Stimulated activated CD4-positive, alpha-beta T cell treated with anti-CD3 and anti-CD28 coated beads, Interleukin-4, amount 100 ng/mL, for 4 hours (primary cell): ENCODE measurements around the gene GLB1L3.

Experiments used
- DNase-seq, 2 experiments: peaks; one replicate each; pipeline ENCODE4 v3.0.0-alpha.2; 2020

GLB1L3 gene

GRCh38 chr11:134345237-134345550 is 69.0 kb downstream of the GLB1L3 start:
- DNase-seq = no peak

- no peak for DNase-seq
These were observed 70.2 kb downstream of the GLB1L3 start for GRCh38 chr11:134346101-134346975.

- DNase-seq = no peak
These were observed 70.8 kb downstream of the GLB1L3 start for GRCh38 chr11:134346976-134347350.

- no peak for DNase-seq
These were observed 71.3 kb downstream of the GLB1L3 start for GRCh38 chr11:134347441-134347840.

- DNase-seq = no peak
These were observed 73.1 kb downstream of the GLB1L3 start for GRCh38 chr11:134349109-134349801.

GRCh38 chr11:134349802-134350355 is 73.7 kb downstream of the GLB1L3 start:
- no peak for DNase-seq

GRCh38 chr11:134350381-134350780 is 74.2 kb downstream of the GLB1L3 start:
- no peak for DNase-seq

GRCh38 chr11:134352111-134352510 is 75.9 kb downstream of the GLB1L3 start:
- no peak for DNase-seq

- DNase-seq = no peak
These were observed 79.0 kb downstream of the GLB1L3 start for GRCh38 chr11:134355136-134355535.

GRCh38 chr11:134355656-134356055 is 79.5 kb downstream of the GLB1L3 start:
- DNase-seq = no peak

- DNase-seq = no peak
These were observed 80.7 kb downstream of the GLB1L3 start for GRCh38 chr11:134356656-134357544.

- no peak for DNase-seq
These were observed 81.3 kb downstream of the GLB1L3 start for GRCh38 chr11:134357545-134357839.

- DNase-seq = no peak
These were observed 82.1 kb downstream of the GLB1L3 start for GRCh38 chr11:134358165-134358855.

GRCh38 chr11:134358856-134359490 is 82.8 kb downstream of the GLB1L3 start:
- DNase-seq = no peak

GRCh38 chr11:134359646-134360045 is 83.5 kb downstream of the GLB1L3 start:
- DNase-seq = no peak

GRCh38 chr11:134360050-134360835 is 84.1 kb downstream of the GLB1L3 start:
- peak; percentile 56 to 67 for DNase-seq

GRCh38 chr11:134361661-134362060 is 85.5 kb downstream of the GLB1L3 start:
- DNase-seq = no peak

GRCh38 chr11:134362192-134362901 is 86.2 kb downstream of the GLB1L3 start:
- no peak for DNase-seq

GRCh38 chr11:134363161-134363560 is 87.0 kb downstream of the GLB1L3 start:
- no peak for DNase-seq

- DNase-seq = no peak
These were observed 87.4 kb downstream of the GLB1L3 start for GRCh38 chr11:134363592-134363991.

- DNase-seq = no peak
These were observed 88.1 kb downstream of the GLB1L3 start for GRCh38 chr11:134364261-134364660.
